GM12891 (cell line): ENCODE results near the gene SSPN.

Experiments used
- POLR2A ChIP-seq: IDR thresholded peaks from 2 replicates; pipeline ENCODE4 v1.6.1; 2011; ENCODE audit warnings: low read depth, low read length, control low read depth
- POLR2AphosphoS5 ChIP-seq: IDR thresholded peaks from 2 replicates; pipeline ENCODE4 v1.6.1; 2011; ENCODE audit warnings: low read depth, low read length, control low read depth
- POU2F2 ChIP-seq: IDR thresholded peaks from 2 replicates; pipeline ENCODE4 v1.6.1; 2011; ENCODE audit warnings: low read depth, mild to moderate bottlenecking, control low read depth, low read length, moderate library complexity
- TAF1 ChIP-seq: IDR thresholded peaks from 2 replicates; pipeline ENCODE4 v1.6.1; 2011; ENCODE audit warnings: low read depth, low read length, control low read depth

GRCh38 chr12:26239852-26240815 is 44.8 kb downstream of the SSPN start:
- TF ChIP-seq POLR2A (no peak), POLR2AphosphoS5 (no peak), POU2F2 (no peak), TAF1 (no peak)
